ENCODE results near the gene FOXR1. TPM values are rescaled to one million over a fixed set of nuclear protein-coding genes. Genes with fewer than 3 reads are reported as not detected.
"Not testable (repeated sequence)": the region's sequence is repeated elsewhere in the genome, so short reads cannot be mapped to it uniquely, and the experiment has no call there.

The FOXR1 gene
- total RNA-seq, 6 experiments from 2014 or later: not detected

DNA sequence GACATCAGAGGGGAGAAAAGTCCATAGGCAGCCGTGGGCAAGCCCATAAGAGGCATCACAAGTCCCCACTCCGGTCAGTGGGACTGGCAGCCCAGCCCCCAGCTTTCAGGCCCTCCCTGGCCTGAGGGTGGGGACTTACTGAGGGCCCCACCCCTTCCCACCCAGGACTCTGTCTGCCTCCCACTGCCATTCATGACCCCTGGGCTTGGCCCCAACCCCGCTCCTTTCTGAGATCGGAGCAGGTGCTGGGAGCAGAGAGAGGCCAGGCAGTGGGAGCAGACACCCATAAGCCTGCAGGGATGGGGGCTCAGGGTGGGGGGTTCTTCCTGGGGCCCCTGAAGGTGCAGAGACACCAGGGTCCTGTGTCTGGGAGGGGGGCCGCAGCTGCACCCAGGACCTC lies 10.4 kb upstream of the FOXR1 start:
- H3K27ac Mint-ChIP-seq: no peak overlapping the region
- H3K27me3 Mint-ChIP-seq (ENCODE audit: insufficient read depth): peaks cover 27% of the 10 kb centered on the region
- no peaks in the 10 kb centered on the region for H3K9me3 Mint-ChIP-seq
- TF ChIP-seq, protein P1, sequence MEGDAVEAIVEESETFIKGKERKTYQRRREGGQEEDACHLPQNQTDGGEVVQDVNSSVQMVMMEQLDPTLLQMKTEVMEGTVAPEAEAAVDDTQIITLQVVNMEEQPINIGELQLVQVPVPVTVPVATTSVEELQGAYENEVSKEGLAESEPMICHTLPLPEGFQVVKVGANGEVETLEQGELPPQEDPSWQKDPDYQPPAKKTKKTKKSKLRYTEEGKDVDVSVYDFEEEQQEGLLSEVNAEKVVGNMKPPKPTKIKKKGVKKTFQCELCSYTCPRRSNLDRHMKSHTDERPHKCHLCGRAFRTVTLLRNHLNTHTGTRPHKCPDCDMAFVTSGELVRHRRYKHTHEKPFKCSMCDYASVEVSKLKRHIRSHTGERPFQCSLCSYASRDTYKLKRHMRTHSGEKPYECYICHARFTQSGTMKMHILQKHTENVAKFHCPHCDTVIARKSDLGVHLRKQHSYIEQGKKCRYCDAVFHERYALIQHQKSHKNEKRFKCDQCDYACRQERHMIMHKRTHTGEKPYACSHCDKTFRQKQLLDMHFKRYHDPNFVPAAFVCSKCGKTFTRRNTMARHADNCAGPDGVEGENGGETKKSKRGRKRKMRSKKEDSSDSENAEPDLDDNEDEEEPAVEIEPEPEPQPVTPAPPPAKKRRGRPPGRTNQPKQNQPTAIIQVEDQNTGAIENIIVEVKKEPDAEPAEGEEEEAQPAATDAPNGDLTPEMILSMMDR (IDR thresholded peaks at IDR 0.05): no peak
- no peak overlapping the region for H3K4me3 Mint-ChIP-seq
- DNase-seq: no peak
- H3K36me3 Mint-ChIP-seq (ENCODE audit: low read depth): no peaks in the 10 kb centered on the region
- H3K4me1 Mint-ChIP-seq (ENCODE audit: low read depth): 0 out of 2 replicates have a peak, but pooled peaks cover 8% of the 10 kb centered on the region

DNA sequence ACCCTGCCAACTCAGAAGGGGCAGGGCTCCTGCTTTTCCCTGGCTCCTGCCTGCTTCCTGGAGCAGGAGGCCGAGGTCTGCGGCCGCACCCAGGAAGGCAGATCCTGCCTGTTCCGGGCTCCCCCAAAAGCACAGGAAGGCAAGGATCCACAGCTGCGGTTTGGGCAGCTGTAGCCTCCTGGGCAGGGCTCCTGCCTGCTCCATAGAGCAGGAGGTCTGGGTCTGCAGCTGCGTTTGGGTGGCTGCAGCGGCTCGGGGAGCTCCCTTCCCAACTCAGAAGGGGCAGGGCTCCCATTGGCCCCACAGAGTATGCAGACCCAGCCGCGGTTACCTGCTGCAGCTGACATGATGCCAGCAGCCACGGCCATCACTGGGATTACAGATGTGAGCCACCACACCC lies 10.0 kb upstream of the FOXR1 start:
- no peak overlapping the region for H3K4me3 Mint-ChIP-seq
- H3K36me3 Mint-ChIP-seq (ENCODE audit: low read depth): no peaks in the 10 kb centered on the region
- no peak for DNase-seq
- 0 out of 2 replicates have a peak, but pooled peaks cover 4% of the 10 kb centered on the region for H3K4me1 Mint-ChIP-seq (ENCODE audit: low read depth)
- H3K27me3 Mint-ChIP-seq (ENCODE audit: insufficient read depth): peaks cover 27% of the 10 kb centered on the region
- TF ChIP-seq, protein P1 (IDR thresholded peaks at IDR 0.05): no peak
- no peaks in the 10 kb centered on the region for H3K9me3 Mint-ChIP-seq
- no peak overlapping the region for H3K27ac Mint-ChIP-seq

DNA sequence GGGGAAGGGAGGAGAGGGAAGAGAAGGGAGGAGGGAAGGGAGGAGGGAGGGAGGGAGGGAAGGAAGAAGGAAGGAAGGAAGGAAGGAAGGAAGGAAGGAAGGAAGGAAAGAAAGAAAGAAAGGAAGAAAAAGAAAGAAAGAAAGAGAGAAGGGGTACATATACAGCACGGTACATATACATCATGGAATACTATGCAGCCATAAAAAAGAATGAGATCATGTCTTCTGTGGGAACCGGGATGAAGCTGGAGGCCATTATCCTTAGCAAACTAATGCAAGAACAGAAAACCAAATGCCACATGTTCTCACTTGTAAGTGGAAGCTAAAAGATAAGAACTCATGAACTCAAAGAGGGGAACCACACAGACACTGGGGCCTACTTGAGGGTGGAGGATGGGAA lies 2.1 kb upstream of the FOXR1 start:
- H3K4me1 Mint-ChIP-seq (ENCODE audit: low read depth); H3K4me3 Mint-ChIP-seq; H3K27ac Mint-ChIP-seq; DNase-seq; H3K36me3 Mint-ChIP-seq (ENCODE audit: low read depth); H3K9me3 Mint-ChIP-seq: not testable (repeated sequence)
- H3K27me3 Mint-ChIP-seq (ENCODE audit: insufficient read depth): peaks cover 18% of the 10 kb centered on the region

DNA sequence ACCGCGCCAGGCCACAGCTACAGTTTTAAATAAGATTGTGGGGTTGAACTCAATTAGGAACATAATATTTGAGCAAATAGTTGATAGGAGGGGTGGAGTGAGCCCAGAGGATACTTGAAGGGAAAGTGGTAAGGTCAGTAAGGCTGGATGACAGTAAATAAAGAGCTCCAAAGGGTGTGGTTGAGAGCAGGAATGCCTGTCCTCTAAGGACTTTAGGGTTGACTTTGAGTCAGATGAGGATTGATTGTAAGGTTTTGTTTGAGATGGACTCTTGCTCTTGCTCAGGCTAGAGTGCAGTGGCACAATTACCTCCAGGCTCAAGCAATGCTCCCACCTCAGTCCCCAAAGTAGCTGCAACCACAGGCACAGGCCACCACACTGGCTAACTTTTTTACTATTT lies 2.4 kb downstream of the FOXR1 start:
- no peaks in the 10 kb centered on the region for H3K9me3 Mint-ChIP-seq
- H3K27ac Mint-ChIP-seq: no peak overlapping the region
- no peaks in the 10 kb centered on the region for H3K36me3 Mint-ChIP-seq (ENCODE audit: low read depth)
- no peak for DNase-seq
- H3K27me3 Mint-ChIP-seq (ENCODE audit: insufficient read depth): peaks cover 29% of the 10 kb centered on the region
- H3K4me3 Mint-ChIP-seq: no peak overlapping the region
- TF ChIP-seq, protein P1 (IDR thresholded peaks at IDR 0.05): no peak
- no peaks in the 10 kb centered on the region for H3K4me1 Mint-ChIP-seq (ENCODE audit: low read depth)

DNA sequence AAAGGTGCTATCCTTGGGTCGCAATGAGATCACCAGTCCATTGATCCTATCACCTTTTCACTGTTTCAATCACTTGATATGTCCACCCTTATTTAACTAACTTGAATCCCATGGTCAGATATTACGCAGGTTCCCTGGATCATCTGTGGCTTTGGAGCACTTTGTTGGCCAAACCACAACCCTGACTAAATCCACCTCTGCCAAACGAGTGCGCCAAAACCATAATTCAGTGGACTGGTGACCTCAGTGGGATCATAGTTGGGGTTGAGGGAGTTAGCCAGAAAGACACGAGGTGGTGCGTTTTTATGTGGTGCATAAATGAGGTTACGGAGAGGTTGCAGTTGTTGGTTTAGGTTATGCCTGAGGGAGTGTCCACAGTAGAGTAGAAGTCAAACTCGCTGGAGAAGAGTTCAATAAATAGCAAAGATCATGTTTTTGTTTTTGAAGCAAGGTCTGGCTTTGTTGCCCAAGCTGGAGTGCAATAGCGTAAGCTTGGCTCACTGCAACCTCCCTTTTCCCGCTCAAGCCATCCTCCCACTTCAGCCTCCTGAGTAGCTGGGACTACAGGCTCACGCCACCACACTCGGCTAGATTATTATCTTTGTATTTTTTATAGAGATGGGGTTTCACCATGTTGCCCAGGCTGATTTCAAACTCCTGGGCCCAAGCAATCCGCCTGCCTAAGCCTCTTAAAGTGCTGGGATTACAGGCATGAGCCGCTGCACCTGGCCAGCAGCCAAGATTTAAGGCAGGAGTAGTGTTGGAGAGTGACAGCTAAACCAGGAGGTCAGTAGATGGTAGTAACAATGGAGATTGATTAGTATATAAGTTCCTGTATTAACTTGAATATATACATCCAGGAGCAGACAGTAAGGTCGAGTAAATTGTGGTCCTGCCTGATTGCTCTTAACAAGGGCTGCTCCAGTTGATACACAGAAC lies 4.5 kb downstream of the FOXR1 start:
- H3K27me3 Mint-ChIP-seq (ENCODE audit: insufficient read depth): peaks cover 39% of the 10 kb centered on the region
- no peak overlapping the region for H3K4me3 Mint-ChIP-seq
- no peaks in the 10 kb centered on the region for H3K9me3 Mint-ChIP-seq
- no peak for DNase-seq
- H3K36me3 Mint-ChIP-seq (ENCODE audit: low read depth): no peaks in the 10 kb centered on the region
- H3K4me1 Mint-ChIP-seq (ENCODE audit: low read depth): no peaks in the 10 kb centered on the region
- TF ChIP-seq, protein P1 (IDR thresholded peaks at IDR 0.05): no peak
- no peak overlapping the region for H3K27ac Mint-ChIP-seq

DNA sequence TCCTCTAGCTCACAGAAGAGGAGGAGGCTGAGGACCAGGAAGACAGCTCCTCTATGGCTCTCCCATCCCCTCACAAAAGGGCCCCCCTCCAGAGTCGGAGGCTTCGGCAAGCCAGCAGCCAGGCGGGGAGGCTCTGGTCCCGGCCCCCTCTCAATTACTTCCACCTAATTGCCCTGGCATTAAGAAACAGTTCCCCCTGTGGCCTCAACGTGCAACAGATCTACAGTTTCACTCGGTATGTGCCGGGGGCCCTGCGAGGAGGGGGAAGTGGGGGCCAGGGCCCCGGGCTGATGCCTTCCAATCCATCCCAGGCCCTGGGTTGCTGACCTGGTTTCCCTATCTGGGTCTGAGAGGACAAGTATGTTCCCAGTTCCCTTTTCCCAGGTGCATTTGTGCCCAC lies 7.9 kb downstream of the FOXR1 start:
- no peak for DNase-seq
- H3K36me3 Mint-ChIP-seq (ENCODE audit: low read depth): no peaks in the 10 kb centered on the region

More for the DNA sequence above, 7.9 kb downstream of the FOXR1 start:
- TF ChIP-seq, protein P1 (IDR thresholded peaks at IDR 0.05): no peak
- Mint-ChIP-seq H3K9me3 (no peaks in the 10 kb centered on the region), H3K27ac (no peak overlapping the region), H3K27me3 (ENCODE audit: insufficient read depth) (peaks cover 32% of the 10 kb centered on the region), H3K4me3 (no peak overlapping the region), H3K4me1 (ENCODE audit: low read depth) (no peaks in the 10 kb centered on the region)

Measured in HFFc6 (cell line).